HEK293 (cell line): Measurements from ENCODE around the gene NAALAD2.

Experiments
- CTCF ChIA-PET: fragments of 350-600 bp; formaldehyde crosslinking; extraction: SDS; loops from one replicate; lab custom pipeline; 2021; ENCODE audit warnings: antibody characterized with exemption; lab: Yijun Ruan, JAX
- POLR2A ChIA-PET: fragments of 300-600 bp; formaldehyde crosslinking; extraction: SDS; loops from one replicate; lab custom pipeline; 2020; ENCODE audit warnings: antibody characterized with exemption, inconsistent platforms; lab: Yijun Ruan, JAX
- H3K27ac ChIP-seq: fragments of 200-500 bp; sonication (Bioruptor generic); 2 replicates; pipeline ENCODE4 v1.5.1; 2014; ENCODE audit warnings: low read depth, low read length, control low read depth, inconsistent platforms; ENCODE audit errors: extremely low read depth
- H3K36me3 ChIP-seq, 2 experiments: fragments of 200-500 bp in 1 of 2; sonication (Bioruptor generic) in 1 of 2; 1 replicate in 1 of 2; 2 replicates in 1 of 2; pipeline ENCODE4 v1.5.1; 2014 to 2017; ENCODE audit warnings: inconsistent platforms in 2 of 2, low read length in 2 of 2; ENCODE audit not compliant: control insufficient read depth in 2 of 2, insufficient read depth in 1 of 2
- H3K4me1 ChIP-seq: fragments of 200-500 bp; sonication (Bioruptor generic); 2 replicates; pipeline ENCODE4 v1.5.1; 2014; ENCODE audit warnings: mild to moderate bottlenecking, low read length, inconsistent platforms; ENCODE audit not compliant: control insufficient read depth, insufficient read depth
- H3K4me3 ChIP-seq: 2 replicates; pipeline ENCODE4 v1.5.1; 2011; ENCODE audit warnings: low read depth, mild to moderate bottlenecking, control low read depth, low read length, moderate library complexity
- H3K9me3 ChIP-seq: fragments of 200-500 bp; sonication (Bioruptor generic); 2 replicates; pipeline ENCODE4 v1.5.1; 2014; ENCODE audit warnings: low read depth, low read length, inconsistent platforms; ENCODE audit not compliant: control insufficient read depth, insufficient read depth
- EGR2 ChIP-seq: fragments of 450-650 bp; formaldehyde crosslinking; IDR thresholded peaks from 2 replicates; pipeline ENCODE4 v1.5.1; 2016; ENCODE audit warnings: low read depth, missing biosample characterization, missing genetic modification characterization
- GLI2 ChIP-seq: fragments of 450-650 bp; formaldehyde crosslinking; IDR thresholded peaks from 2 replicates; pipeline ENCODE4; 2017; ENCODE audit warnings: missing biosample characterization, missing genetic modification characterization, low read depth, borderline replicate concordance
- HOXA7 ChIP-seq: sonication (generic); formaldehyde crosslinking; IDR thresholded peaks from 2 replicates; pipeline ENCODE4 v1.8.1; 2022; ENCODE audit warnings: missing genetic modification reagents, borderline replicate concordance
- HOXD13 ChIP-seq: sonication (generic); formaldehyde crosslinking; IDR thresholded peaks from 2 replicates; pipeline ENCODE4 v1.8.0; 2022; ENCODE audit warnings: missing genetic modification reagents, borderline replicate concordance
- SP2 ChIP-seq: fragments of 450-650 bp; formaldehyde crosslinking; IDR thresholded peaks from 2 replicates; pipeline ENCODE4 v1.5.1; 2016; ENCODE audit warnings: missing biosample characterization, missing genetic modification characterization
- YY2 ChIP-seq: fragments of 450-650 bp; formaldehyde crosslinking; IDR thresholded peaks from 2 replicates; pipeline ENCODE4 v1.5.1; 2016; ENCODE audit warnings: missing biosample characterization, missing genetic modification characterization
- ZBTB17 ChIP-seq: fragments of 450-650 bp; formaldehyde crosslinking; IDR thresholded peaks from 2 replicates; pipeline ENCODE4 v1.5.1; 2016; ENCODE audit warnings: missing biosample characterization, missing genetic modification characterization
- ZFHX2 ChIP-seq: fragments of 450-650 bp; formaldehyde crosslinking; conservative IDR thresholded peaks from 2 replicates; pipeline ENCODE4 v1.5.1; 2016; ENCODE audit warnings: missing biosample characterization, missing genetic modification characterization
- ZFP69B ChIP-seq: fragments of 450-650 bp; formaldehyde crosslinking; IDR thresholded peaks from 2 replicates; pipeline ENCODE4 v1.5.1; 2016; ENCODE audit warnings: missing biosample characterization, missing genetic modification characterization
- ZNF157 ChIP-seq: fragments of 450-650 bp; formaldehyde crosslinking; IDR thresholded peaks from 2 replicates; pipeline ENCODE4 v1.5.1; 2016; ENCODE audit warnings: missing biosample characterization, missing genetic modification characterization
- ZNF169 ChIP-seq: fragments of 450-650 bp; formaldehyde crosslinking; IDR thresholded peaks from 2 replicates; pipeline ENCODE4 v1.5.1; 2016; ENCODE audit warnings: missing biosample characterization, missing genetic modification characterization
- ZNF174 ChIP-seq: fragments of 450-650 bp; formaldehyde crosslinking; IDR thresholded peaks from 2 replicates; pipeline ENCODE4 v1.5.0; 2017; ENCODE audit warnings: missing biosample characterization, mild to moderate bottlenecking, missing genetic modification characterization
- ZNF24 ChIP-seq: fragments of 450-650 bp; formaldehyde crosslinking; IDR thresholded peaks from 2 replicates; pipeline ENCODE4 v1.5.1; 2016; ENCODE audit warnings: missing biosample characterization, missing genetic modification characterization
- ZNF473 ChIP-seq: fragments of 450-650 bp; formaldehyde crosslinking; IDR thresholded peaks from 2 replicates; pipeline ENCODE4 v1.5.1; 2017; ENCODE audit warnings: missing biosample characterization, missing genetic modification characterization
- ZNF501 ChIP-seq: fragments of 450-650 bp; formaldehyde crosslinking; IDR thresholded peaks from 2 replicates; pipeline ENCODE4 v1.5.1; 2016; ENCODE audit warnings: missing biosample characterization, missing genetic modification characterization
- ZNF544 ChIP-seq: fragments of 450-650 bp; formaldehyde crosslinking; IDR thresholded peaks from 2 replicates; pipeline ENCODE4 v1.5.0; 2017; ENCODE audit warnings: missing biosample characterization, missing genetic modification characterization
- ZNF549 ChIP-seq: fragments of 450-650 bp; IDR thresholded peaks from 2 replicates; pipeline ENCODE4 v1.5.1; 2018; ENCODE audit warnings: missing biosample characterization, missing genetic modification characterization, mild to moderate bottlenecking, inconsistent platforms, moderate library complexity
- ZNF621 ChIP-seq: fragments of 450-650 bp; formaldehyde crosslinking; IDR thresholded peaks from 2 replicates; pipeline ENCODE4 v1.5.1; 2017; ENCODE audit warnings: missing biosample characterization, missing genetic modification characterization
- ZNF658 ChIP-seq: fragments of 450-650 bp; formaldehyde crosslinking; IDR thresholded peaks from 2 replicates; pipeline ENCODE4; 2016; ENCODE audit warnings: missing biosample characterization, missing genetic modification characterization
- TF ChIP-seq, protein P1 (sequence below): fragments of 450-650 bp; formaldehyde crosslinking; IDR thresholded peaks from 2 replicates; pipeline ENCODE4 v1.5.1; 2016; ENCODE audit warnings: missing biosample characterization, missing genetic modification characterization
- TF ChIP-seq, protein P2 (sequence below): fragments of 450-650 bp; formaldehyde crosslinking; IDR thresholded peaks from 2 replicates; pipeline ENCODE4; 2016; ENCODE audit warnings: missing biosample characterization, missing genetic modification characterization
- TF ChIP-seq, protein P3 (sequence below): fragments of 450-650 bp; formaldehyde crosslinking; IDR thresholded peaks from 2 replicates; pipeline ENCODE4 v1.5.1; 2016; ENCODE audit warnings: missing biosample characterization, missing genetic modification characterization

Gene NAALAD2

DNA sequence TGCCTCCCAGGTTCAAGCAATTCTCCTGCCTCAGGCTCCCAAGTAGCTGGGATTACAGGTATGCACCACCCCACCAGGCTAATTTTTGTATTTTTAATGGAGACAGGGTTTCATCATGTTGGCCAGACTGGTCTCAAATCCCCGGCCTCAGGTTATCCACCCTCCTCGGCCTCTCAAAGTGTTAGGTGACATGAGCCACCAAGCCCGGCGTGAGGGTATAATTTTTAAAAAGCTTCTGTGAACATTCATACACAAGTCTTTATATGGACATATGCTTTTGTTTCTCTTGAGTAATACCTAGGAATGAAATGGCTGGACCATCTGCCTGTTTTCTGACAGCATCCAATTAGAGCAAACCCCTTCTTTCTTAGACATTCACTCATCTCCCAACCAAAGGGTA is 14.3 kb upstream of the NAALAD2 start (continued):
- TF ChIP-seq ZNF549 (tag by site-specific recombination) (no peak), ZNF658 (tag by site-specific recombination) (no peak), ZNF473 (tag by site-specific recombination) (no peak), YY2 (tag by site-specific recombination) (no peak), SP2 (tag by site-specific recombination) (no peak), ZNF169 (tag by site-specific recombination) (no peak)
- TF ChIP-seq, protein P1, sequence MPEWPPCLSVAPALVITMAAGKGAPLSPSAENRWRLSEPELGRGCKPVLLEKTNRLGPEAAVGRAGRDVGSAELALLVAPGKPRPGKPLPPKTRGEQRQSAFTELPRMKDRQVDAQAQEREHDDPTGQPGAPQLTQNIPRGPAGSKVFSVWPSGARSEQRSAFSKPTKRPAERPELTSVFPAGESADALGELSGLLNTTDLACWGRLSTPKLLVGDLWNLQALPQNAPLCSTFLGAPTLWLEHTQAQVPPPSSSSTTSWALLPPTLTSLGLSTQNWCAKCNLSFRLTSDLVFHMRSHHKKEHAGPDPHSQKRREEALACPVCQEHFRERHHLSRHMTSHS (tag by site-specific recombination) = no peak

DNA sequence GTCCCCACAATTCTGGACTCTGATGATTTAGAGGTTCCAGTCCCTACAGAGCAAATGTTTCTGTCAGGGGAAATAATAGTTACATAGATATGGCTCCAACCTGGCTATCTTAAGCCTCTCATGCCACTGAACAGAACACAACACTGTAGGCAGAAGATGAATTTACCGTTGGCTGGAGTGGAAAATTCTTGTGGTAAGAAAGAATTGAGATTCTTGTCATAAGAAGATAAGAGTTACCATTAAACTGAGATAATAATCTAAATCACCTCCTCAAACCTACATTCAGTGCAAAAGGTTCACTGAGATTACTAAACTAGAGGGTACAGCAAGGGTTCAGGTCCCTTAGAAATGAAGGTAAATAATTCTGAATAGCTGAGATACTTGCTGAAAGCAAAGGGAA is 10.1 kb upstream of the NAALAD2 start:
- no peaks in the 10 kb centered on the region for H3K36me3 ChIP-seq
- no peak overlapping the region for H3K4me3 ChIP-seq
- TF ChIP-seq ZNF157 (tag by site-specific recombination) (no peak), ZFP69B (tag by site-specific recombination) (no peak), EGR2 (tag by site-specific recombination) (no peak), ZNF174 (tag by site-specific recombination) (no peak), ZNF621 (tag by site-specific recombination) (no peak), ZNF24 (tag by site-specific recombination) (no peak), ZBTB17 (tag by site-specific recombination) (no peak), ZNF501 (no peak), ZNF544 (tag by site-specific recombination) (no peak), ZFHX2 (tag by site-specific recombination) (no peak), HOXD13 (CRISPR knock-in tag) (no peak), GLI2 (tag by site-specific recombination) (no peak), HOXA7 (no peak)
- TF ChIP-seq, protein P1 (tag by site-specific recombination) = no peak
- TF ChIP-seq, protein P2, sequence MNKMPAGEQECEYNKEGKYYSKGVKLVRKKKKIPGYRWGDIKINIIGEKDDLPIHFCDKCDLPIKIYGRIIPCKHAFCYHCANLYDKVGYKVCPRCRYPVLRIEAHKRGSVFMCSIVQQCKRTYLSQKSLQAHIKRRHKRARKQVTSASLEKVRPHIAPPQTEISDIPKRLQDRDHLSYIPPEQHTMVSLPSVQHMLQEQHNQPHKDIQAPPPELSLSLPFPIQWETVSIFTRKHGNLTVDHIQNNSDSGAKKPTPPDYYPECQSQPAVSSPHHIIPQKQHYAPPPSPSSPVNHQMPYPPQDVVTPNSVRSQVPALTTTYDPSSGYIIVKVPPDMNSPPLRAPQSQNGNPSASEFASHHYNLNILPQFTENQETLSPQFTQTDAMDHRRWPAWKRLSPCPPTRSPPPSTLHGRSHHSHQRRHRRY (tag by site-specific recombination) = no peak
- TF ChIP-seq, protein P3, sequence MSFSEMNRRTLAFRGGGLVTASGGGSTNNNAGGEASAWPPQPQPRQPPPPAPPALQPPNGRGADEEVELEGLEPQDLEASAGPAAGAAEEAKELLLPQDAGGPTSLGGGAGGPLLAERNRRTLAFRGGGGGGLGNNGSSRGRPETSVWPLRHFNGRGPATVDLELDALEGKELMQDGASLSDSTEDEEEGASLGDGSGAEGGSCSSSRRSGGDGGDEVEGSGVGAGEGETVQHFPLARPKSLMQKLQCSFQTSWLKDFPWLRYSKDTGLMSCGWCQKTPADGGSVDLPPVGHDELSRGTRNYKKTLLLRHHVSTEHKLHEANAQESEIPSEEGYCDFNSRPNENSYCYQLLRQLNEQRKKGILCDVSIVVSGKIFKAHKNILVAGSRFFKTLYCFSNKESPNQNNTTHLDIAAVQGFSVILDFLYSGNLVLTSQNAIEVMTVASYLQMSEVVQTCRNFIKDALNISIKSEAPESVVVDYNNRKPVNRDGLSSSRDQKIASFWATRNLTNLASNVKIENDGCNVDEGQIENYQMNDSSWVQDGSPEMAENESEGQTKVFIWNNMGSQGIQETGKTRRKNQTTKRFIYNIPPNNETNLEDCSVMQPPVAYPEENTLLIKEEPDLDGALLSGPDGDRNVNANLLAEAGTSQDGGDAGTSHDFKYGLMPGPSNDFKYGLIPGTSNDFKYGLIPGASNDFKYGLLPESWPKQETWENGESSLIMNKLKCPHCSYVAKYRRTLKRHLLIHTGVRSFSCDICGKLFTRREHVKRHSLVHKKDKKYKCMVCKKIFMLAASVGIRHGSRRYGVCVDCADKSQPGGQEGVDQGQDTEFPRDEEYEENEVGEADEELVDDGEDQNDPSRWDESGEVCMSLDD (tag by site-specific recombination) = no peak
- H3K9me3 ChIP-seq = no peaks in the 10 kb centered on the region
- no peak overlapping the region for H3K27ac ChIP-seq
- ChIA-PET POLR2A (no interaction called here), CTCF (no interaction called here)
- H3K4me1 ChIP-seq = no peaks in the 10 kb centered on the region
